A204.1 (cell line): ENCODE results near the gene TBC1D2B.
"Not testable (repeated sequence)": the region's sequence is repeated elsewhere in the genome, so short reads cannot be mapped to it uniquely, and the experiment has no call there.

Source experiments
- FAIRE-seq: peaks from 2 replicates; lab custom pipeline; 2012; peaks lifted over from hg19 to GRCh38; lab: Jason Lieb, UNC

TBC1D2B gene

DNA sequence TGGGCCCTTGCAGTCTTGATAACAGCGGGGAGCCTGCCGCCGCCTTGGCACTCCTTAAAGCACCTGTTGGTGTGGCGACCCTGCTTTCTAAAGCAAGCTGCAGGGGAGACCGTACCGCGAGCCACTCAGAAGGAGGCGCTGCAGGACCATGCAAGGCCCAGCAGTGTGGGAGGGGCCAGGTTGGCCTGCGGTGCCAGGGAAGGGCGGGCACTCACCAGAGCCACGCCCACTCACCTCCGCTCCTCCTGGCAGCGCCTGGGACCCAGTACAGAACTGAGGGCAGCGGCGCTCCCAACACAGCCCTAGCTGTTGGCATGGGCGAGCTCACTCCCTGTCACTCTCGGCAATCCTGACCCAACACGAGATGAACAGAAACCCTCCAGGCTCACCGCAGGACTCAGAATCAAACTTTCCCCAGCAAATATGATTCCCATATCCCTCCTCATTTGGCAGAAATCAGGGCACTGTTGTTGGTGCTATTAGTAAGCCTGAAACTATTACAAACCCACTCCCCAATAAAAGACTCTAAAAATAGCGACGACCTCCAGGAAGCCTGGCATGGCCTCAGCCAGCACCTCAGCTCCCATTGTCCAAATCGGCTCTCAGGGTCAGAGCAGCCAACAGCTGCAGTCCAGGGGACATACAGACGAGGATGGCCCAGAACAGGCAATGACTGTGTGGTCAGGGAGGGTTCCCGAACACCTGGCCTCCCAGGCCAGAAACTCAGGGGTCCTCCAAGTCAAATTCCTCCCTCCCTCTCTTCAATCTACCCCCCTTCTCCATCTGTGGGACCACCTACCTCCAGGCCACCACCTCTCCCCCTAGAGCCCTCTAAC is 77.2 kb downstream of the TBC1D2B start:
- FAIRE-seq: no peak

DNA sequence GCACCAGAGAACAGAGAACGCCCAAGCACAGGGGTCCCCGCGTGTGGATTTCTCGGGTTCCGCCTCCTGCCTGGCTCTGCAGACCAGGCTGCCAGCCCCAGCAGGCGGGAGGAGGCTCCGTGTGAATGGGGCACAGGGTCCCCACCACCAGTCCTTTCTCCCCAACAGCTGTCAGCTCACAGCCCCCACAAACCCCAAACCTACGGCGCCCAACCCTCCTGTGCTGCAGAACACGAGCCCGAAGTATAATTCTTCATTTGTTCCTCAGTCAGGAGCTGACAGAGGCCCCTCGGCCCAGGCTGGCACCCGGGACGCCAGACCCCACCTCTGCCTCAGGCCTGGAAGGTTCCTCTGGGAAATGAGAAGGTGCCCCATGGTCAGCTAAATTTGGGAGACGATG is 78.0 kb downstream of the TBC1D2B start:
- FAIRE-seq: no peak

DNA sequence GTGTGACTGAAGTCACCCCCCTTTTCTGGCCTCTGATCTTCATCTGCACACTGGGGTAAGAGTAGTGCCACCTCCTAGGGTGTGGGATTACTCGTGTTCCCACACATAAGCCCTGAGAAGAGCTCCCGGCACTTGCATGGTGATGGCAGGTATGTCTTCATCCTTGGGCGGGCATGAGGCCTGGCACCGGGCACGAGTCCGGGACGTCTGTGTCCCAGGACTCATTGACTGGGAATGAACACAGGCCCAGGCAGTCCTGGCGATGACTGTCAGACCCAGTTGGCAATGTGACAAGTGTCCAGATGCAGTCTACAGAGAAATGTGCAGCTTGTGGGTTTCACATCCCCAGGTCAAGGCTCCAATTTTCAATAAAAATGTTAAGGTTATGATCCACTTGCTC is 78.9 kb downstream of the TBC1D2B start:
- FAIRE-seq: no peak

DNA sequence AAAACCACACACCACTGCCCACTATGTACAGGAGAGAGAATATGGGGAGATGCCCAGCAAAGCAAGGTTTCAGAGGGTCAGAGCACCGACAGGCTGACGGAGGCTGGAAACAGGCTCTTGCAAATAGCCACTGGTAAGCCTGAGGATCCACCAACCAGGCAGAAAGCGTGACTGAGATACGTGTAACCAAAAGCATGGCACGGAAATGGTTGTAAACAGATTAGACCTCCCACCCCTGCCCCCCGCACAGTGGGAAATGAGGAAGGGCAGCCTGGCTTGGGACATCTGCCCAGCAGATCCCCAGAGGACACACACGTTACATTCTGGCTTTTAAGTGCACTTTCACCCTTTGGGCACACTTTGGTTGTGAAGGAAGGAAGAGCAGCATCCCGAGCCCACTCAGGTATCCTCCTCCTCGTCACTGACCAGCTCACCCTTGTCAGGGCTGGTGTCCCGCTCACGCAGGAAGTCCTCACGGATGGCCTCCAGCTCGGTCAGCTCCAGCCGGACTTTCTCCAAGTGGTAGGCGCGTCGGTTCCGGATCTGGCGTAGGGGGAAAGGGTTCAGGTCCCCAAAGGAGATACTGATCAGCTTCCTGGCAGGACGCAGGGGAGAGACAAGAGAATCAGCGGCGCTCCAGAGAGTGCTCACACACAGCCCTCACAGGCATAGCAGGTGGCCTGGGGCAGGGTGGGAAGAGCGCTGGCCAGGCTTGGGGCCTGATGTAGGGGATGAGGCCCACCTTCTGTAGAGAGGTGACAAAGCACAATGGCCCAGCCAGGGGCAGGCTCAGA is 79.6 kb downstream of the TBC1D2B start:
- FAIRE-seq: not testable (repeated sequence)

DNA sequence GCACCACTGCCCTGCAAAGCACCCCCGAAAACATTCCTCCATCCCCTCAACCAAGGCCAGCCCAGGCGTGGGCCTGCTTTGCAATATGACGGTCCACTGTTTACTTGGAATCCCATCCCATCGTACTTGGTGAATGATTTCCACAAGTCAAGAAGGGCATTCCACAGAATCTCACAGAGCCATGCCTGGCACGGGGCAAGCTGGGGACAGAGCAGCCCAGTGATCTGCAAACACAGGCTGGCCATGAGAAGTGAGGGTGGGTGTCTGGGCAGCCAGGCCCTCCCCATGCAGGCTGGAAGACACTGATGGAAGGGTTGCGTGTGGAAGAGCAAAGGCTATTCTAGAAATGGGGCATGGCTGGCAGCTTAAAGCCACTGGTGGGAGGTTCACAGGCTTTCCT is 80.3 kb downstream of the TBC1D2B start:
- not testable (repeated sequence) for FAIRE-seq

DNA sequence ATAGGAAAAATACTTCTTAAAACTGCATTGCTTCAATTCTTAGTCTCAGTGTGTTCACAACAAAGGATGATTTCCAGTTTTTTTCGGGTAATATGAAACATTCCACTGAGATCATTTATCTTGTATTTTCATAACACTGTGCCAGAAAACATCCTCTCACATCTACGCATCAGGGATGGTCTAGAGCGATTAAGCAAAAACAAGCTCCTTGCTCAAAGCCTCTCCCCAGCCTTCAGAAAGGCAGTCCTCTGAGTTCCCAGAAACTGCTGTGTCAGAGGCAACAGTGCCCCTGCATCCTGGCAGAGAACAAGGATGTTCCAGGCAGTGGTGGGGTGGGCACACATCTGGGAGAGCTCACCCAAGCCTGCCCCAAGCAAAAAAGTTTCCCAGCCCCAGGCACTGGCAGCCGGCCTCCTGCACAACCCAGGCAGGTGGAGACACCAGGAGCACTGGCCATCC is 80.8 kb downstream of the TBC1D2B start:
- not testable (repeated sequence) for FAIRE-seq

DNA sequence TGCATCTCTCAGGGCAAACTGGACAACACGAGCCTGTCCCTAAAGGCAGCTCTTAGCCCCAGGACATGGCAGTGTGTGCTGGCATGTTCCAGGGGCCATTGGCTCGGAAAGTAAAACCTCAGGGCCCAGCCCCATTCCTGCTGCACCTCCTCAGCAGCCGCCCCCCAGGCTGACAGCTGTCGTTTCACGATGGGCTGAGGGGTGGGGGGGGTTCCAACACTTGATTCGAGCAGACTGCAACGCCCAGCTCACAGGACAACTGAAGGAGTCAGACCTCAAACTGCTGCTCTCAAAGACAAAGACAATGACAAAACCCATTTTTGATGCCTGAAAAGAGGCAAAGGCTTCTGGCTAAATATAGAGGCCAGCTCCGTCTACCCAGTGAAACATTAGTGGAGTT is 81.3 kb downstream of the TBC1D2B start:
- not testable (repeated sequence) for FAIRE-seq

DNA sequence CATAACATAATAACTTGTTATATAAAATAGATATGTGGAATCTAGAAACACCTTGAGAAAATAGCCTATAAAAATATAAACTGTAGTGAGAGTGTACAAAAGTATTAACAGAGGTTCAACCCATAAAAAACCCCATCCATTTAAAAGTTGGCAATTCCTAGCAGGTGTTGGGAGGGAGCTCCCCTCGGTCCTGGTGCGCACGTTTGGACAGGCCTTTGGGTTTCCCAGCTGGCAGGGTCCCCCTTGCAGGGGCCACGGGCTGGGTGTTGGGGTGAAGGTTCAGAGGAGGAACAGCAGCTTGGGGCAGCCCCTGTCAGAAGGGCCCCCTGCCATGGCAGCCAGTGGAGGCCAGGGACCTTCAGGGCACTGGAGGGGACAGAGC is 82.0 kb downstream of the TBC1D2B start:
- FAIRE-seq: not testable (repeated sequence)

DNA sequence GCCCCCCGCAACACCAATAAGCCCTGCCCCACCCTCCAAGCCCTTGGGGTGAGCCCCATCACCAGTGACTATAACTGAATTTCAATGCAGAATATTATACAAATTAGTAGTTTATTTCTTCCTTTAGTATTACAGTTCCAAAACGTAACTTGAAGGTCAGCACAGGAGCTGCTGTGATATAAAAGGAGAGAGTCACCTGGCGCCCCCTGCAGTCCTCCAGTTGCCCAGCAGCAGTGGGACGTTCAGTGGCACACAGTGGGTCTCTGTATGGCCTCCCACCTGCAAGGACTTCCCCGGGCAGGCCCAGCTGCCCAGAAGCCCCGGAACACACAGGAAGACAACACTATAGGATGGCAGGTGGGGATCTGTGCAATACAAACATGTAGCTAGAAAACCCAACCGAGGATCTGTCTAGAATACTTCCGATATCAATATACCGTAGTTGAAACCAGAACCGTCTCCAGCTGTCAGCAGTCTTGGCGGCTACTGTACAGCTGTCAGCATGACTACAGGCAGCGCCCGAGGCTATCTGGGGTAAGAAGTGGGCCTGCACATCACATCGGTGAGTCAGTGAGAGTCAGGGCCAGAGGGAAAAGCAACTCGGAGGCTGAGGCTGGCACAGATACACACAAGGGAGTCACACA is 82.5 kb downstream of the TBC1D2B start:
- not testable (repeated sequence) for FAIRE-seq

DNA sequence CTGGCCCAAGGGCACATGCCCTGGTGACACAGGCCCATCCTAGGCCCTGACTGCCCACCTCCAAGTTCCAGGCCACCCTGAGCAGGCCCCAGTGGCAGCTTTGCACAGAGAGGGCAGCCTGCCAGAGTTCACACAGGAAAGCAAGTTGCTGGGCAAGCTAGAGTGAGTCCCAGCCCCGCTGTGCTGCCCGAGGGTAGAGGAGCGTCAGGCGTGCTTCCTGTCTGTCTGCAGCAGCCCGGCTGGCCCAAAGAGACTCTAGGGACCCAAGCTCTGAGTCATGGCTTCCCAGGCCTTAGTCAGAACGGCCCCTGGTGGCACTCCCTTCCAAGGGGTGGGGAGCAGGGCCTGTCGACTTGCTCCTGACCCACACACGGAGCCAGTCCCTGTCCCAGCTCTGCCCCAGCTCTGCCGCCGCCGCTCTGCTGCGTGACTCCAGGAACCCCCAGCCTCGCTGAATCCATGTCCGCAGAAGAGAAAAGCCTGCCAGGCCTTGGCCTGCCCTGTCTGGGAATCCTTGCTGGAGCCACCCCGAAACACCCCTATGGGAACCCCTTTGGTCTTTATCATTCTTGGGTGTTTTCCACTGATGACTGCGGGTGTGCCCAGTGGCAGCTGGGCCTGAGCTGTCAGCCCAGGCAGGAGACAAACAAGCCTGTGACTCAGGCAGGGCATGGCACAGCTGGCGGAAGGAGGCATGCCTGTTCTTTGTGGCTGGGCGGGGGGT is 83.4 kb downstream of the TBC1D2B start:
- not testable (repeated sequence) for FAIRE-seq

DNA sequence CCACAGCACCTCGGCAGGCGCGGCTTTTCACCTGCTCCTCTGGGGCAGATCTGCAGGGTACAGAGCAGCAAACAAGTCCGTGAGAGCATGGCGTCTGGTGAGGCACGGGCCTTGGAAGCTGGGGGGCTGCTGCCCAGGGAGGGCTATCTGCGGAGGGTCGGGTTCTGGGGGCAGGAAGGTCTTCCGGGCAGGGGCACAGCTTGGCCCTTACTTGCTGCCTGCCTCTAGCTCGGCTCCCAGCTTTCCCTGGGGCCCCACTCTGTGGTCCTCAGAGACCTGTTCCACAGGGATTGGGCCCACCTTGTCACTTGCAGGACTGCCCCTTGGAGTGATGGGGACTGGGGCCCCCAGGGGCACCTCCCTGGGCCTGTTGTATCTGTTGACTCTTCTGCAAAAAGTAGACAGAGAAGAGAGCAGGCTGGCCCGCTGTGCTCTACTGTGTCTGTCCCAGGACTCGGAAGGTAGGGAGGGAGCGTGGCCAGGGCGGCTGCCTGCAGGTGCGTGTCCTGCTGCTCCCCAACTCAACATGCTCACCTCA is 84.1 kb downstream of the TBC1D2B start:
- no peak for FAIRE-seq

DNA sequence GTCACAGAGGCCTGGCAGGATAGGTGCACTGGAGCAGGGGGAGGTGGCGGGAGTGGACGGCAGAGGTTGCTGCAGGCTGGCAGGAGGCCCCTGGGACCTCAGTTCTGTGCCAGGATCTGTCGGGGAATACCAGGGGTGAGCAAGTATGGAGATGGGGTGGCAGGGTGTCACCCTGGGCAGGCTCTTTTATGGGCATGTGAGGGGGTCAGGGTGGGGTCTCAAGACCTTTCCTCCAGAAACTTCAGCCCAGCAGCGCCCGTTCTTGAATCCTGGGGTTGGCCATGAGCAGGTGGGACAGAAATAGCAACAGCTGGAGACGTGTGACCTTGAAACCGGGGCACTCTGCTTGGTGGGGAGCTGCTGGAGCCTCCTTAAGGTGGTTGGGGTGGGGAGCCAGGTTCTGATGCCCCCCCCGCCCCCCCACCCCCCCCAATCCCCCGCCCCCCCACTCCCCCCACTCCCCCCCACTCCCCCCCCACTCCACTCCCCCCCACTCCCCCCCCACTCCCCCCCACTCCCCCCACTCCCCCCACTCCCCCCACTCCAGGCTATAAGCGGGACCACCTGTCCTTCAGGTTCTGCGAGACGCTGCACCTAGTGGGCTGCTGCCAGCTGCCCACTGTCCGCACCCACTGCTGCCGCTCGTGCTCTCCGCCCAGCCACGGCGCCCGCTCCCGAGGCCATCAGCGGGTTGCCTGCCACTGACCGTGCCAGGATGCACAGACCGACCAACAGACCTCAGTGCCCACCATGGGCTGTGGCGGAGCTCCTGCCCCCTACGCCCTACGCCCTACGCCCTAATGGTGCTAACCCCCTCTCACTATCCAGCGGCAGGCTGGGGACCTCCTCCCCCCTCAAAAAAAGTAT is 84.9 kb downstream of the TBC1D2B start:
- no peak for FAIRE-seq

DNA sequence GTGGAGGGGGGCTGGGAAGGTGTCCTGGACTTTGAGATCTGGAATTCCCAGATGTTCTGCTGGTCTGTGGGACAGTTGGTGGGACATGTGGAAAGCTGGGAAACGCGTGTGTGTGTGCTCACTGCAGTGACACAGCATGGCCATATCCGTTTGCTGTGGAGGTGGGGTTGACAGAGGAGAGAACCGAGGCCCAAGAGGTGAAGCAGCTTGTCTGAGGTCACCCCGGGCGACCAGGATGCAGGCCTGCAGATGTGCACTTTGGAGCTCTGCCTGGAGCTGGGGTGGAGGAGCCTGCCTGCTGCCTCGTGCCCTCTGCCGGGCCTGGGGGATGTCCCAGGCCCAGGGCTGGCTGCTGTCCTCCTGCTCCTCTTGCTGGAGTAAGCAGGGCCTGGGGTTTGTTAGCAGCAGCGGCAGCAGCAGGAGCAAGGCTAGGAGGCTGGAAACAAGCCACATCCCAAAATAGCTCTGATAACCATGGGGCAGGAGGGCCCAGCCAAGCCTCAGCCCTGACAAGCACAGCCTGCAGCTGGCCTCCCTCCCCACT is 85.8 kb downstream of the TBC1D2B start:
- FAIRE-seq: not testable (repeated sequence)

DNA sequence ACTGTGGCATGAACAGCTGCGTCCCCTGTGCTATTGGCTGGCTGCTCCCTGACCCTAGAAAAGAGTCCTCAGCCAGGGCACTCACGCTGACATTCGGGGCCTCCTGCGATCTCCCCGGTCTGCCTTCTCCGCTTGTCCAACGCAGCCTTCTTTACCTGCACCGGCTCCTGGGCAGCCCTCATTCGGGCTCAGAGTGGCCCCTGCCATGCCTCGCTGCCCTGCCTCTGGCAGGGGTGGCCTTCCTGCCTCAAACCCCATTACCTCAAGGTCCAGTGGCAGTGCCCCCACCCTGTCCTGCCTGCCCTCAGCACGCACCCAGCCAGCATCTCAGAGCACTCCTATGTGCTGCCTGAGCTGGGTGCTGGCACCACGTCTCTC is 86.5 kb downstream of the TBC1D2B start:
- no peak for FAIRE-seq

DNA sequence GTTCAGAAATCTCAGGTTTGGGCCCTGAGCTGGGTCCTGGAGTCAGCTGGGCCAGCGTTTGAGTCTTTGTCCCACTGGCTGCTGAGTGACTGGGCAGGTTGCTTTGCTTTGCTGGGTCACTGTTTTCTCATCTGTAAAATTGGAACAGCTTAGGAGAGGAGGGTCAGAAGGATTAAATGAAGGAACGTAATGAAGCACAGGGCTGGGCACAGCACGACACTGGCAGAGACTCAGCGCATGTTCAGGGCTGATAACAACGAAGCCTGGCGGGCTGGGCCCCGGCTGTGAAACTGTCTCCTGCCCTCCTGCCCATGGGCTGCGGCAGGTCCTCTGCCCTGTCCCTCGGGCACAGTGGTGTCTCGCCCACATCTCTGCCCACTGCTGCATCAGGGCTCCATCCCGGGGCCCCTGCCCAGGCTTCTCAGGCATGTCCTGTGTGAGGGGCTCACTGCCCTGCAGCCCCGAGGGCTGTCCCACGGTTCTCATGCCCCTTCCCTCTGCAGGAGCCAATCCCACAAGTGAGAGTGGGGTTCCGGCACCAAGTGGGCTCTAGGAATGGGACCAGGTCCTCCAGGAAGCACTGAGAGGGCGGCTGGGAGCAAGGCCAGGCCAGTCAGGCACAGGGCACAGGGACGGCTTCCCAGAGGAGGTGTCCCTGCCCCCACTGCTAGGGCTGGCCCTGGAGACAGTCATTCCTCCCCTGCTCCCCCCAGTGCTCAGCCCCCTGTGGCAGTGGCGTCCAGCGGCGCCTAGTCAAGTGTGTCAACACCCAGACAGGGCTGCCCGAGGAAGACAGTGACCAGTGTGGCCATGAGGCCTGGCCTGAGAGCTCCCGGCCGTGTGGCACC is 88.0 kb downstream of the TBC1D2B start:
- no peak for FAIRE-seq

DNA sequence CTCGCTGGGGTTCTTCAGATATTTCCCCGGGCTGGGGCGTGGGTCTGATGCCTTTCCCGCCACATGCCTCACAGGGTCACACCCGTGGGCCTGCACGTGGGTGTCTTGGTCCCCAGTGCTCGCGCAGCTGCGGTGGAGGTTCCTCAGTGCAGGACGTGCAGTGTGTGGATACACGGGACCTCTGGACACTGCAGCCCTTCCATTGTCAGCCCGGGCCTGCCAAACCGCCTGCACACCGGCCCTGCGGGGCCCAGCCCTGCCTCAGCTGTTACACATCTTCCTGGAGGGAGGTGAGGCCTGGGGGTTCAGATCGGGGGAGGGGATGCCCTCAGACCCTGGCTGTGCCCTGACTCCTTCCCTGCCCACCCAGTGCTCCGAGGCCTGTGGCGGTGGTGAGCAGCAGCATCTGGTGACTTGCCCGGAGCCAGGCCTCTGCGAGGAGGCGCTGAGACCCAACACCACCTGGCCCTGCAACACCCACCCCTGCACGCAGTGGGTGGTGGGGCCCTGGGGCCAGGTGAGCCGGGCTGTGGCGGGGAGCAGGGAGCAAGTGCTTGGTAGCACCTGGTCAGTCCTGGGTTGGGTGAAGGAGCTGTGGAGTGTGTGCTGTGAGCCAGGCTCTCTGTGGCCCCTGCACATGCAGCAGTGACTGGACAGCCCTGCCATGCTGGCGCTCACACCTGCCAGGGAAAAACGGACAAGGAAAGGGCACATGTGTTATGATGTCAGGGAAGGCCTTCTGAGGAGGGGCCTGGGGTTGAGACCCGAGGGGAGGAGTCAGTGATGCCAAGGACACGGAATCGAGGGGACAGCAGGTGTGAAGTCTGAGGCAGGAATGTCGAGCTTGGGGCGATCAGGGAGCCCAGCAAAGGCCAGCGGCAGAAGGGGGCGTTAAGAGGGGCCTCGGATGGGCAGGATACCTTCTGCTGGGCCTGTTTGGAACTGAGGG is 88.9 kb downstream of the TBC1D2B start:
- no peak for FAIRE-seq

DNA sequence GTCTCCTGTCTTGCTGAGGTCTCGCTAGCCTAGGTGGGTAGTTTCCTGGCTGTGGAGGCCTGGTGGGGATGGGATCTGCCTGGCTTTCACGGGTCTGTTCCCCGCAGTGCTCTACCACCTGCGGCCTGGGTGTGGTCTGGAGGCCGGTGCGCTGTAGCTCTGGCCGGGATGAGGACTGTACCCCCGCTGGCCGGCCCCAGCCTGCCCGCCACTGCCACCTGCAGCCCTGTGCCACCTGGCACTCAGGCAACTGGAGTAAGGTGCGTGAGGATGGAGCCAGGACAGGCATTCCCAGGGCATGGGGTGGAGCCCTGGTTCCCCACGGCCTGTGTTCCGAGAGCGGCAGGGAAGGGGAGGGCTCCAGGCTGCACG is 89.8 kb downstream of the TBC1D2B start:
- FAIRE-seq: not testable (repeated sequence)

DNA sequence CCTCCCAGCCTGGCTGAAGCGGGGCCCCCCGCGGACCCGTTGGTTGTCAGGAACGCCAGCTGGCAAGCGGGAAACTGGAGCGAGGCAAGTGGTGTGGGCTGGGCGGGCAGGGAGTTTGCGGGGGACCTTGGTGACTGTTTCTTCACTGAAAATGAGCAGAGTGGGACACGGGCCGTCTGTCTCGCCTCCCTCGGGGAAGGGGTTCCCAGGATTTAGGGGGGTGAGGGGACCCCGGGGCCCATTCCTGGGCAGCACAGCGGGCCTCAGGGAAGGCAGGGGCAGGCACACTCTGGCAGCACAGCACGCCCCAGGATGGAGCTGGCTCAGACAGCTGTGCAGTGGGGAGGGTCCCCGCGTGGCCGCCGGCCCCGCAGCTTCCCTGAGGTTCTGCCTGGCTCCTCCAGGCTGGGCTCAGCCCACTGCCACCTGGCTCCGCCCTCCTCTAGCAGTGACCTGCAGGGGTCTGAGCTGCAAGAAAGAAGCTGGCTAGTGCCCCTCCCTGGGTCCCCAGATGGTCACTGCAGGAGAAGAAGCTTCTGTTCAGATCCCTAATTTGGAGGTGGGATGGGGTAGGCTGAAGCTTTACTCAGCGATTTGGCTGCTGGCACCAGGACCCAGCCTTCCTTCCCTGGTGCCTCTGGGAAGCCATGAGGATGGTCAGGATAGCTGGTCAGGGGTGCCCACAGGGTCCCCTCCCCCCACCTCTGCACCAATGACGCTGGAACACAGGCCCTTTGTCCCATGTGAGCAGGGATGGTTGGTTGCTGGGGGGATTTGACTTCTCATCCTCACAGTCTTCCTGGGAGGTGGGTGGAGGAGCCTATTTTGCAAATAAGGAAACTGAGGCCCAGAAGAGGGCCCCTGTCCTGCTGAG is 90.4 kb downstream of the TBC1D2B start:
- FAIRE-seq: no peak
